CD14-positive monocyte (primary cell): ENCODE results near the gene ZNF445. TPM values are rescaled to one million over a fixed set of nuclear protein-coding genes. Genes with fewer than 3 reads are reported as not detected.
A peak's percentile ranks its signal among the peaks of the same experiment; 100 is the strongest.

Experiments
- DNase-seq, 3 donors: peaks; one replicate each; pipeline ENCODE4 v3.0.0-alpha.2; 2011 to 2022
- H2AFZ ChIP-seq: 2 replicates; pipeline ENCODE4 v1.6.0; 2012; ENCODE audit warnings: mild to moderate bottlenecking, low read depth, low read length, inconsistent platforms; ENCODE audit not compliant: insufficient read depth, poor library complexity, severe bottlenecking
- H3K27ac ChIP-seq, 2 donors: 1 replicate in 1 of 2; 2 replicates in 1 of 2; pipeline ENCODE4 v1.5.1; 2012 to 2013; ENCODE audit warnings: low read length in 2 of 2, control low read depth in 1 of 2, inconsistent platforms in 1 of 2, low read depth in 1 of 2, mild to moderate bottlenecking in 1 of 2
- H3K27me3 ChIP-seq, 2 donors: one replicate each; pipeline versions ENCODE4 v1.6.0 to v1.6.1; 2011 to 2013; ENCODE audit warnings: low read length in 2 of 2; ENCODE audit not compliant: control insufficient read depth in 2 of 2, insufficient read depth in 2 of 2
- H3K36me3 ChIP-seq, 2 donors: replicated peaks in 1 of 2; 1 replicate in 1 of 2; 2 replicates in 1 of 2; pipeline versions ENCODE4 v1.5.1 to v1.6.1; 2012 to 2013; ENCODE audit warnings: low read length in 2 of 2, control low read depth in 1 of 2, inconsistent platforms in 1 of 2, mild to moderate bottlenecking in 1 of 2; ENCODE audit not compliant: insufficient read depth in 2 of 2, control insufficient read depth in 1 of 2
- H3K4me1 ChIP-seq, 2 donors: 1 replicate in 1 of 2; 2 replicates in 1 of 2; pipeline versions ENCODE4 v1.5.1 to v1.6.1; 2012 to 2013; ENCODE audit warnings: low read length in 2 of 2, control low read depth in 1 of 2, inconsistent platforms in 1 of 2, mild to moderate bottlenecking in 1 of 2, moderate library complexity in 1 of 2; ENCODE audit not compliant: insufficient read depth in 2 of 2, control insufficient read depth in 1 of 2
- H3K4me2 ChIP-seq: replicated peaks from 2 replicates; pipeline ENCODE3; 2012; ENCODE audit warnings: low read length, moderate library complexity, mild to moderate bottlenecking; ENCODE audit not compliant: poor library complexity, severe bottlenecking; ENCODE audit errors: extremely low read depth
- H3K4me3 ChIP-seq, 3 experiments: fragments of 200-600 bp in 1 of 3; sonication (generic) in 1 of 3; replicated peaks in 1 of 3; 1 replicate in 2 of 3; 2 replicates in 1 of 3; pipeline ENCODE4 v1.5.1; 2011 to 2013; ENCODE audit warnings: low read length in 3 of 3, mild to moderate bottlenecking in 3 of 3, control low read depth in 2 of 3, low read depth in 2 of 3, inconsistent platforms in 1 of 3, moderate library complexity in 1 of 3
- H3K79me2 ChIP-seq: 2 replicates; pipeline ENCODE4 v1.6.0; 2012; ENCODE audit warnings: mild to moderate bottlenecking, control low read depth, inconsistent platforms, low read length, moderate library complexity; ENCODE audit not compliant: insufficient read depth
- H3K9ac ChIP-seq: 2 replicates; pipeline ENCODE4 v1.6.0; 2017; ENCODE audit warnings: low read length, mild to moderate bottlenecking; ENCODE audit not compliant: insufficient read depth, poor library complexity, severe bottlenecking
- H3K9me3 ChIP-seq, 2 donors: replicated peaks in 1 of 2; 1 replicate in 1 of 2; 2 replicates in 1 of 2; pipeline versions ENCODE4 v1.5.1 to v1.6.1; 2012 to 2013; ENCODE audit warnings: low read length in 2 of 2, control low read depth in 1 of 2; ENCODE audit not compliant: control insufficient read depth in 1 of 2, insufficient read depth in 1 of 2
- H4K20me1 ChIP-seq: 2 replicates; pipeline ENCODE4 v1.6.0; 2012; ENCODE audit warnings: mild to moderate bottlenecking, low read length, control low read depth, moderate library complexity; ENCODE audit not compliant: insufficient read depth
- H3K27ac Mint-ChIP-seq, 7 donors: one replicate each; pipeline ENCODE4 v1.8.0; 2020; ENCODE audit warnings: mild to moderate bottlenecking in 7 of 7, mixed read lengths in 7 of 7, moderate library complexity in 6 of 7, inconsistent platforms in 2 of 7
- H3K27me3 Mint-ChIP-seq, 3 donors: one replicate each; pipeline ENCODE4 v1.8.0; 2021 to 2022; ENCODE audit warnings: low read depth in 3 of 3, mild to moderate bottlenecking in 3 of 3, mixed read lengths in 3 of 3, moderate library complexity in 3 of 3, inconsistent platforms in 1 of 3
- H3K36me3 Mint-ChIP-seq, 2 donors: one replicate each; pipeline ENCODE4 v1.8.0; 2020; ENCODE audit warnings: mixed read lengths in 2 of 2, inconsistent platforms in 1 of 2, mild to moderate bottlenecking in 1 of 2
- H3K4me1 Mint-ChIP-seq: one replicate; pipeline ENCODE4 v1.8.0; 2020; ENCODE audit warnings: mild to moderate bottlenecking, mixed read lengths
- H3K4me3 Mint-ChIP-seq, 2 donors: one replicate each; pipeline ENCODE4 v1.8.0; 2020; ENCODE audit warnings: mild to moderate bottlenecking in 2 of 2, mixed read lengths in 2 of 2, moderate library complexity in 1 of 2
- H3K9me3 Mint-ChIP-seq, 7 donors: one replicate each; pipeline ENCODE4 v1.8.0; 2020 to 2022; ENCODE audit warnings: mixed read lengths in 7 of 7, mild to moderate bottlenecking in 6 of 7, moderate library complexity in 6 of 7, inconsistent platforms in 2 of 7
- WGBS: methylation state at CpG from one replicate; pipeline ENCODE4 v1.1.5; 2013; ENCODE audit warnings: missing lambda C conversion rate; ENCODE audit not compliant: insufficient coverage; 5-methylcytosine and 5-hydroxymethylcytosine counted together
- intact Hi-C, 2 donors: fragments of 100-400 bp; cut with micrococcal nuclease; formaldehyde crosslinking; loops; one replicate each; pipeline versions ENCODE4 v1.15.0 to v1.15.1; 2023
- polyA plus RNA-seq, 3 donors: library from polyadenylated mRNA; depleted of rRNA in 1 of 3; unstranded in 2 of 3; stranded (reverse) in 1 of 3; fragments of 300-500 nt in 2 of 3; fragments of >200 nt in 1 of 3; fragmentation: Illumina TruSeq in 2 of 3; gene quantifications; 1 replicate in 2 of 3; 2 replicates in 1 of 3; pipeline ENCODE4 v1.2.3, GENCODE V29; 2012 to 2021
- TF ChIP-seq, protein P1 (sequence below): fragments of 200-600 bp; IDR thresholded peaks from one replicate; pipeline ENCODE4 v1.8.0; 2022; ENCODE audit warnings: antibody characterized with exemption, mild to moderate bottlenecking

The ZNF445 gene
- polyA plus RNA-seq, 3 donors, result 0.41 to 2.5 (median 1.1) TPM

DNA sequence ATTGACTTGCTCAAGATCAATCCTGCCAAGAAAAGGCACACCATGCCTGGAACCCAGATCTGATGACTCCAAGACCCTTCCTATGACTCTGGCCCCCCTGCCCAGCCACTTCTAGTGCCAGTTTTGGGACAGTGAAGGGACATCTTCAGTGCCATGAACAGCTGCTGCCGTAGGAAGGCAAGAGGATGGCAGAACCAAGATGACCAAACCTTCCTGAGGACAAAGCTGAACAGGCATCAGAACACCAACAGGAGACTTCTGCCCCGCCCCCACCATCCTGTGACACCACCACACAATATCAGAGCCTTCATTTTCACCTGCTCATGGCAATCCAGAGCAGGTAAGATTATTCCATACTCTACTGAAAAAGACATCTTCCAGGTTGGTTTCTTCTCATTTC lies 33.0 kb downstream of the ZNF445 start:
- Mint-ChIP-seq H3K4me3 (no peak overlapping the region), H3K27me3 (no peaks in the 10 kb centered on the region), H3K9me3 (peaks cover 5 to 22% (median 15%) of the 10 kb centered on the region in 7 donors), H3K4me1 (peaks cover 23% of the 10 kb centered on the region), H3K27ac (peak overlapping the region in 4 of 7 donors; percentile 21 to 74 (median 46)), H3K36me3 (peaks cover 54 to 71% of the 10 kb centered on the region in 2 donors)
- H3K79me2 ChIP-seq, result peaks cover 12% of the 10 kb centered on the region
- TF ChIP-seq, protein P1, sequence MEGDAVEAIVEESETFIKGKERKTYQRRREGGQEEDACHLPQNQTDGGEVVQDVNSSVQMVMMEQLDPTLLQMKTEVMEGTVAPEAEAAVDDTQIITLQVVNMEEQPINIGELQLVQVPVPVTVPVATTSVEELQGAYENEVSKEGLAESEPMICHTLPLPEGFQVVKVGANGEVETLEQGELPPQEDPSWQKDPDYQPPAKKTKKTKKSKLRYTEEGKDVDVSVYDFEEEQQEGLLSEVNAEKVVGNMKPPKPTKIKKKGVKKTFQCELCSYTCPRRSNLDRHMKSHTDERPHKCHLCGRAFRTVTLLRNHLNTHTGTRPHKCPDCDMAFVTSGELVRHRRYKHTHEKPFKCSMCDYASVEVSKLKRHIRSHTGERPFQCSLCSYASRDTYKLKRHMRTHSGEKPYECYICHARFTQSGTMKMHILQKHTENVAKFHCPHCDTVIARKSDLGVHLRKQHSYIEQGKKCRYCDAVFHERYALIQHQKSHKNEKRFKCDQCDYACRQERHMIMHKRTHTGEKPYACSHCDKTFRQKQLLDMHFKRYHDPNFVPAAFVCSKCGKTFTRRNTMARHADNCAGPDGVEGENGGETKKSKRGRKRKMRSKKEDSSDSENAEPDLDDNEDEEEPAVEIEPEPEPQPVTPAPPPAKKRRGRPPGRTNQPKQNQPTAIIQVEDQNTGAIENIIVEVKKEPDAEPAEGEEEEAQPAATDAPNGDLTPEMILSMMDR, result no peak
- peaks cover 11% of the 10 kb centered on the region in 2 donors for H3K9me3 ChIP-seq
- no peaks in the 10 kb centered on the region for H4K20me1 ChIP-seq
- no peak overlapping the region for H3K9ac ChIP-seq
- H3K36me3 ChIP-seq, result peaks cover 36 to 57% of the 10 kb centered on the region in 2 donors
- no peak overlapping the region for H3K4me3 ChIP-seq
- no peak overlapping the region for H3K4me2 ChIP-seq
- peak overlapping the region in 1 of 2 donors; percentile 44 for H3K27ac ChIP-seq
- peaks cover 21 to 26% of the 10 kb centered on the region in 2 donors for H3K4me1 ChIP-seq
- H3K27me3 ChIP-seq, result no peaks in the 10 kb centered on the region
- WGBS, result 90% methylated on average over 1 of the region's 2 CpGs
- no peak for DNase-seq
- intact Hi-C loops, result loop anchor here (5.0 kb wide), 2 partner anchors 33 to 107 kb away; partner anchors contain the start of genes TCAIM (in 1 of the 2) and ZNF445 (in 1 of the 2)
- H2AFZ ChIP-seq, result no peak overlapping the region

DNA sequence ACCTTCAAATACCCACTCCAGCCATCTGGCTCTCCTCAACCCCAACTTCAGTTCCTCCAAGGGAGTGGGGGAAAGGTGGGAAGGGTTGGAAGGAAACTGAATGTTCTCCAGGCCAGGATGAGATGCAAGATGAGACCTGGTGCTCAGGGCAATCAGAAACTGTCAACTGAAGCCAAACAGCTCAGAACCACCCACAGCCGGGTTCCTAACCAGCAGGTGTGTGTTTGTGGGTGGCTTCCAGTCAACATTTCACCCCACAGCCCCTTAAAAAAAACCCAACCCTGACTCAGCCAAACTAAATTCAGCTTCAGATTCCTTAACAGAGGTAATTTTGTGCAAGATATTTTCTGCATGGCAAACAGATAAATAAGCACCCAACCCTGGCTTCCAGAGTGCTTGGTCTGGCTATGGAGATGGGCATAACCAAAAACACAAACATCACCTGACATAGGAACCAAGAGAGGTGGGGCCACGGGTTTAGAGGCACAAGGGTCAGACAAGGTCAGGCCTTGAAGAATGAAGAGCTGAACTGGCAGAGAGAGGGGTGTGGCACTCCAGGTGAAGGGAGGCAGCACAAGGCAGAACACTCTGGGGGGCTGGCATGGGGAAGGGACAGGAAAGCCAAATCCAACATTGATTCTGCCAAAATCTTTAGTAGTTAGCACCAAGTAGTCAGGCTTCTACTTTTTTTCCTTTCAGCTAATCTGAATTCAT lies 34.7 kb downstream of the ZNF445 start:
- Histone ChIP-seq H3K27ac (peak overlapping the region in 1 of 2 donors; percentile 99), H3K9me3 (peaks cover 1 to 6% of the 10 kb centered on the region in 2 donors), H4K20me1 (no peaks in the 10 kb centered on the region), H3K4me2 (no peak overlapping the region), H3K9ac (no peak overlapping the region), H3K36me3 (peaks cover 19 to 40% of the 10 kb centered on the region in 2 donors), H3K79me2 (peaks cover 15% of the 10 kb centered on the region), H2AFZ (no peak overlapping the region), H3K27me3 (no peaks in the 10 kb centered on the region), H3K4me3 (no peak overlapping the region), H3K4me1 (peaks cover 34 to 41% of the 10 kb centered on the region in 2 donors)
- Mint-ChIP-seq H3K36me3 (peaks cover 41 to 58% of the 10 kb centered on the region in 2 donors), H3K9me3 (peaks cover 0 to 10% (median 2%) of the 10 kb centered on the region in 7 donors), H3K4me1 (peaks cover 37% of the 10 kb centered on the region), H3K27me3 (no peaks in the 10 kb centered on the region), H3K4me3 (no peak overlapping the region), H3K27ac (peak overlapping the region; percentile 13 to 98 (median 76))
- TF ChIP-seq, protein P1, result no peak
- no peak for DNase-seq
- WGBS, result no CpG with 5 or more reads among the region's 2 CpGs
- intact Hi-C loops, result loop anchor here (5.0 kb wide), 2 partner anchors 35 to 105 kb away; partner anchors contain the start of genes TCAIM (in 1 of the 2) and ZNF445 (in 1 of the 2)
